Testis (tissue), 3 donors: ENCODE results near the gene FAM53B. TPM values are rescaled to one million over a fixed set of nuclear protein-coding genes. Genes with fewer than 3 reads are reported as not detected.

Experiments used
- DNase-seq: peaks from one replicate; pipeline ENCODE4 v3.0.0-alpha.2; 2019
- H3K27ac ChIP-seq, 2 donors: fragments of 200-600 bp; sonication (generic); one replicate each; pipeline ENCODE4 v1.5.1; 2019
- H3K27me3 ChIP-seq: fragments of 200-600 bp; sonication (generic); one replicate; pipeline ENCODE4 v1.5.1; 2019
- H3K36me3 ChIP-seq: fragments of 200-600 bp; sonication (generic); one replicate; pipeline ENCODE4 v1.5.1; 2017; ENCODE audit warnings: low read depth; ENCODE audit errors: missing control alignments
- H3K4me1 ChIP-seq: fragments of 200-600 bp; sonication (generic); one replicate; pipeline ENCODE4 v1.5.1; 2019
- H3K4me3 ChIP-seq, 2 donors: fragments of 200-600 bp; sonication (generic); one replicate each; pipeline ENCODE4 v1.5.1; 2017 to 2019
- H3K9me3 ChIP-seq: fragments of 200-600 bp; sonication (generic); one replicate; pipeline ENCODE4 v1.5.1; 2017
- CTCF ChIP-seq, 3 experiments: fragments of 450-650 bp in 2 of 3; fragments of 200-600 bp in 1 of 3; sonication (generic) in 1 of 3; IDR thresholded peaks; one replicate each; pipeline ENCODE4 v1.5.1; 2016 to 2019; ENCODE audit warnings: antibody characterized with exemption in 3 of 3, mild to moderate bottlenecking in 2 of 3, moderate library complexity in 1 of 3
- POLR2A ChIP-seq: fragments of 450-650 bp; IDR thresholded peaks from one replicate; pipeline ENCODE4 v1.6.1; 2017; ENCODE audit warnings: antibody characterized with exemption, mild to moderate bottlenecking, moderate library complexity
- WGBS, 2 donors: methylation state at CpG; one replicate each; pipeline ENCODE4 v1.1.5; 2018; 5-methylcytosine and 5-hydroxymethylcytosine counted together
- intact Hi-C: fragments of 100-400 bp; cut with DNase I; formaldehyde crosslinking; loops from one replicate; pipeline ENCODE4 v1.15.1; 2023; ENCODE audit warnings: low total_unique reads
- polyA plus RNA-seq: library from polyadenylated mRNA; stranded (reverse); fragments of 350-450 nt; fragmentation: Illumina TruSeq; extraction: RNeasy Lipid Tissue Mini Kit (QIAGEN cat#74804); gene quantifications from one replicate; pipeline ENCODE4 v1.2.3, GENCODE V29; 2014; ENCODE audit warnings: low read depth, low replicate concordance; ENCODE audit not compliant: insufficient read depth
- total RNA-seq, 2 donors: library from RNA; depleted of rRNA; stranded (reverse); fragments of >200 nt; gene quantifications; one replicate each; pipeline ENCODE4 v1.2.3, GENCODE V29; 2016

FAM53B gene
- total and polyA plus RNA-seq, 3 donors from 2014 or later = 36.9 to 125 (median 109) TPM

GRCh38 chr10:124676416-124677062, 67.6 kb downstream of the FAM53B start:
- 62 to 68% methylated on average over 13 to 15 of the region's 15 CpGs for WGBS, 2 donors
- TF ChIP-seq CTCF (IDR thresholded peaks at IDR 0.05) (no peak), POLR2A (no peak)
- peak overlapping the region in 1 of 2 donors; percentile 41 for H3K27ac ChIP-seq
- no peaks in the 10 kb centered on the region for H3K9me3 ChIP-seq
- intact Hi-C loops = no loop called here
- no peaks in the 10 kb centered on the region for H3K36me3 ChIP-seq
- no peak for DNase-seq
- no peaks in the 10 kb centered on the region for H3K27me3 ChIP-seq
- H3K4me1 ChIP-seq = peaks cover 60% of the 10 kb centered on the region
- H3K4me3 ChIP-seq = no peak overlapping the region

GRCh38 chr10:124675824-124676223, 68.4 kb downstream of the FAM53B start:
- intact Hi-C loops = no loop called here
- Histone ChIP-seq H3K27me3 (no peaks in the 10 kb centered on the region), H3K9me3 (no peaks in the 10 kb centered on the region), H3K4me1 (peaks cover 67% of the 10 kb centered on the region), H3K27ac (no peak overlapping the region), H3K36me3 (no peaks in the 10 kb centered on the region), H3K4me3 (no peak overlapping the region)
- TF ChIP-seq CTCF (IDR thresholded peaks at IDR 0.05) = no peak
- no peak for TF ChIP-seq POLR2A
- 87 to 96% methylated on average over 4 of the region's 4 CpGs for WGBS, 2 donors
- DNase-seq = no peak

GRCh38 chr10:124675261-124675660, 68.9 kb downstream of the FAM53B start:
- intact Hi-C loops = no loop called here
- TF ChIP-seq CTCF (IDR thresholded peaks at IDR 0.05) (no peak), POLR2A (no peak)
- H3K9me3 ChIP-seq = no peaks in the 10 kb centered on the region
- WGBS, 2 donors = 90 to 94% methylated on average over 3 to 6 of the region's 6 CpGs
- H3K4me3 ChIP-seq = no peak overlapping the region
- peaks cover 70% of the 10 kb centered on the region for H3K4me1 ChIP-seq
- no peaks in the 10 kb centered on the region for H3K36me3 ChIP-seq
- DNase-seq = no peak
- no peaks in the 10 kb centered on the region for H3K27me3 ChIP-seq
- H3K27ac ChIP-seq = peak overlapping the region in 1 of 2 donors; percentile 36

- DNase-seq = no peak
- TF ChIP-seq CTCF (IDR thresholded peaks at IDR 0.05) (no peak), POLR2A (no peak)
- Histone ChIP-seq H3K4me1 (peaks cover 70% of the 10 kb centered on the region), H3K9me3 (no peaks in the 10 kb centered on the region), H3K4me3 (no peak overlapping the region), H3K36me3 (no peaks in the 10 kb centered on the region), H3K27me3 (no peaks in the 10 kb centered on the region), H3K27ac (peak overlapping the region in 1 of 2 donors; percentile 36)
- intact Hi-C loops = no loop called here
- 75 to 88% methylated on average over 5 to 9 of the region's 9 CpGs for WGBS, 2 donors
Measured at GRCh38 chr10:124674768-124675222, 69.4 kb downstream of the FAM53B start.

- intact Hi-C loops = no loop called here
- Histone ChIP-seq H3K9me3 (no peaks in the 10 kb centered on the region), H3K27ac (peak overlapping the region; percentile 35 to 43), H3K27me3 (no peaks in the 10 kb centered on the region), H3K4me3 (no peak overlapping the region), H3K36me3 (no peaks in the 10 kb centered on the region), H3K4me1 (peaks cover 72% of the 10 kb centered on the region)
- 71 to 86% methylated on average over 11 to 16 of the region's 16 CpGs for WGBS, 2 donors
- TF ChIP-seq POLR2A (no peak), CTCF (IDR thresholded peaks at IDR 0.05) (no peak)
- DNase-seq = no peak
Measured at GRCh38 chr10:124672181-124672638, 72.0 kb downstream of the FAM53B start.
